PFSK-1 (cell line): ENCODE data around the gene PROK1.

Experiments
- FOXP2 ChIP-seq: optimal IDR thresholded peaks from 2 replicates; pipeline ENCODE3; 2011; ENCODE audit warnings: borderline replicate concordance, control low read depth, inconsistent platforms; ENCODE audit not compliant: insufficient read depth; ENCODE audit errors: extremely low read length, extremely low read depth
- POLR2AphosphoS5 ChIP-seq: IDR thresholded peaks from 2 replicates; pipeline ENCODE4 v1.6.1; 2012; ENCODE audit warnings: low read depth, mild to moderate bottlenecking, control low read depth, low read length, moderate library complexity

- TF ChIP-seq POLR2AphosphoS5 (no peak), FOXP2 (no peak)
Observed at GRCh38 chr1:110487726-110488125, 36.8 kb downstream of the PROK1 start.
